ENCODE measurements around the gene THADA. TPM values are rescaled to one million over a fixed set of nuclear protein-coding genes. Genes with fewer than 3 reads are reported as not detected.
"Not testable (repeated sequence)": the region's sequence is repeated elsewhere in the genome, so short reads cannot be mapped to it uniquely, and the experiment has no call there.

The THADA gene
- total RNA-seq, 1 experiment from 2014 or later = 29.3 TPM

DNA sequence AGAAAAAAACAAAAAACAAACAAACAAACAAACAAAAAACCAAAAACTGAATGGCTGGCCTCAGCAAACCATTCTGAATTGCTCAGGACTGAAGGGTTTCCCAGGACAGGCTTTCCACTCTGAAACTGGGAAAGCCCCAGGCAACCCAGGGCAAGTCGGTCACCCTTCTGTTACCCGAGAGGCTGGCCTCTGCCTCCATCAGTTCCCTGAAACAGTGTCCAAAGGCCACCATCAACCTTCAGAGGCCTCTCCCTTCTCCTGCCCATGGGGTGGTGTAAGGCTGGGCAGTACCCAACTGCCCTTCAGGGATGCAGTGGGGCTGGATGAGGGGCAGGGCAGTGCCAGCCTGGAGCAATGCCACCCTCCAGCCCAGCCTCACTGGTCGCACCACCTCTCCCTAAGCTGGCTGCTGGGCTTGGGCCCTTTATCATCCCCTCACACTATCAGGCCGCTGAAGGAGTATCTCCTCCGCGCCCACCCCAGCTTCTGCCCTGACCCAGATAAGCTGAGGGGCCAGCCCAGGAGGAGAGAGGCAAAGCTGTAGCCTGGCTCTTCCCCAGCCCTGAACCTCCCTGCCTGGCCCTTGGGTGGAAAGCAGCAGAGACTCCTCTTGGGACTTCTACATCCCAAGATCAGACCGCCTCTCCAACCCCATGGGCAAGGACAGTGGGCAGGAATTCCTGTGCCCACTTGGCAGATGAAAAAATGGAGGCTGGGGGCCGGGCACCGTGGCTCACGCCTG lies 405.4 kb downstream of the THADA start:
- no peak for DNase-seq (ENCODE audit: low read depth)

DNA sequence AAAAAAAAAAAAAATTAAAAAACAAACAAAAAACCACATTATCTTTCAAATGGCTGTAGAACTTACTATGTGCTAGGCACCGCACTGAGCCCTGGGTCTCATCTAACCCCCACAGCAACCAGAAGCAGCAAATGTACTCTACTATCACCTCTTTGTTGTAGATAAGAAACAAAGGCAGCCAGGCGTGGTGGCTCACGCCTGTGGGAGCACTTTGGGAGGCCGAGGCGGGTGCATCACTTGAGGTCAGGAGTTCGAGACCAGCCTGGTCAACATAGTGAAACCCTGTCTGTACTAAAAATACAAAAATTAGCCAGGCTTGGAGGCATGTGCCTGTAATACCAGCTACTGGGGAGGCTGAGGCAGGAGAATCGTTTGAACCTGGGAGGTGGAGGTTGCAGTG lies 406.0 kb downstream of the THADA start:
- DNase-seq (ENCODE audit: low read depth) = not testable (repeated sequence)

DNA sequence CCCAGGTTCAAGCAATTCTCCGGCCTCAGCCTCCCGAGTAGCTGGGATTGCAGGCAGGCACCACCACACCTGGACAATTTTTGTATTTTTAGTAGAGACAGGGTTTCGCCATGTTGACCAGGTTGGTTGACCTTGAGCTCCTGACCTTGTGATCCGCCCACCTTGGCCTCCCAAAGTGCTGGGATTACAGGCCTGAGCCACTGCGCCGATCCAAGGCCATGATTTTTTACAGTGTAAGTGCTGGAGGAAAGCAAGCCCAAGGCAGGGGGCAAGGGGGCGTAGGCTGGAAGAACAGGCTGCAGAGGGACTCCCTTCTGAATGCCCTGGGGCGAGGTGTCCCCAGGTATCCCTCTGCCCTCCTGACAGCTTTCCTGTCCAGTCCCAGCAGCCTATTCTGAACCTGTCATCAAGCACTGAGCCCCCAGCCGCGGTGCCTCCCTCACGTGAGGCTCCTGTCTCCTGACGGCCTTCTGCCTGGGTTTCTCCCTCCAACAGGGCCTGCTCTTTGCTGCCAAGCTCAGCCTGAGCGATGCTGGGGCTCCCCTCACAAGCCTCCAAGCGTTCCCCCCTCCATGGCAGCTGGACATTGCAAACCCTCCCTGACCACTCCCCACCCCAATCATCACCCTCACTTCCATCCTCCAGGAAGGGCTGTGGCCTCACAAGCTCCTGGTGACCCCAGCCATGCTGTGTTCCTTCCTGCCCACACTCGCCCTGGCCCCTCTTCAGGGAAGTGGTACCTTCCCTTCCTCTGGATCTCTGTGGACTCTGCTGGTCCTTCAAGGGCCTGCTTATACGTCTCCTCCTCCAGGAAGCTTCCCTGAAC lies 407.1 kb downstream of the THADA start:
- DNase-seq (ENCODE audit: low read depth) = no peak

DNA sequence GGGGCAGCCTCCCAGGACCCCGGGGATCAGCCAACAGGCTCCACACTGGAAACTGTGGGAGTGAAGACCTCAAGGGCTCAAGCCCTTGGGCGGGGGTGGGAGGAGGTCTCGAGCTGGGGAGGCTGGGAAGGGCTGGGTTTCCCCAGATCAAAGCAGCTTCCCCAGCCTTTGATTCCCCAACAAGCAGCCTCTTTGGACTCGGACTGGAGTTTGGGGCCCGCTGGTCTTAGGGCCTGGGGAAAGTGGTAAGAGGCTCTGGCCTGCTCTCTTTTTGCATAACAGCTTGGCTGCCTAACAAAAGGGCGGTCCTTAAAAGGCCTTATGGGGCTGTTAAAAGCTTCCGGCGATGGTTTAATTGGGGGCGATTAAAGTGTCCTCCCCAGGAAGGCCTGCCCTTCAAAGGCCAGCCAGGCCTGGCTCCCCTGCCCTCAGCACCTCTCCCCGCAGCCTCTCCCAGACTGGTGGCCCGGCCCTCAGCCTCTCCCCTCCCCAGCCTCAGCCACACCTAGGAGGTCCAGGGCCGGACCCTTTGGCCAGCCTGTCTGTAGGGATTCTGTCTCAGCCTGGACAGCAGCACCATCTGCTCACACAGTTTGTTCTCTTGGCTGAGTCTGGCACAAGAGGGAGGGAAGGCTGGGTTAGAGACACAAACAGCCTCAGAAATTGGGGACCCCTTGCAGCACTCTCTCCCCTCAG lies 409.0 kb downstream of the THADA start:
- DNase-seq (ENCODE audit: low read depth) = no peak

DNA sequence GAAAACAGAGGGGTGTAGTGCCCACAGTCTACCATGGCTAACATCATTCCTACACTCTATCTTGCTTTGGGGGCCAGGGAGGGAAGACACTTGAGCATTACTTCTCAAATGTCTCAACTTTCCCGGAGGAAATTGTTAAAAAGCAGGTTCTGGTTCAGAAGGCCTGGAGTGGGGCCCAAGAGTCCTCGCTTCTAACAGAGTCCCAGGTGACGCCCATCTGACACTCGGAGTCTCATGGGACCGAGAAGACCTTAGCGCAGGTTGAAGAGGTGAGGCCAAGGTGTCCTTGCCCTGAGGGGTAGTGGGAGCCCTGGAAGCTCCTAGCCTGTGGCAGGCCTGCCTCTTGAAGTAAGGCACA lies 409.5 kb downstream of the THADA start:
- DNase-seq (ENCODE audit: low read depth) = no peak

DNA sequence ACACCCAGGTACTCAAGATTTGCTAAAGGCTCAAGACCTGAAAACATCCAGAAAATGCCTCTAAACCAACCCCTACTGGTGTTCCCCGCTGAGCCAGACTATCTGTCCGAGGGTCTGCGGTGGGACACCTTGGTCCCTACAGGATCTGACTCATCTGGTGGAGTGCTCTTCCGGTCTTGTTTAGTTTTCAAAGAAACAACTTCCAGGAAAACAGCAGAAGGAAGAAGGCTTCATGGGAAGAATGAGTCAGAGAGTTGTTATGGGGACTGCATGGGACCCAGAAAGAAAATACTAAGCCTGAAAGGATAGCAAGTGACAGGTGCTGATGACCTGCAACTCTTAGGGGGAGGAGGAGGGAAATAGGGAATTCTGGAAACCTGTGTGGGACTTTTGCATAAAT lies 410.7 kb downstream of the THADA start:
- DNase-seq (ENCODE audit: low read depth) = peak; percentile 60

DNA sequence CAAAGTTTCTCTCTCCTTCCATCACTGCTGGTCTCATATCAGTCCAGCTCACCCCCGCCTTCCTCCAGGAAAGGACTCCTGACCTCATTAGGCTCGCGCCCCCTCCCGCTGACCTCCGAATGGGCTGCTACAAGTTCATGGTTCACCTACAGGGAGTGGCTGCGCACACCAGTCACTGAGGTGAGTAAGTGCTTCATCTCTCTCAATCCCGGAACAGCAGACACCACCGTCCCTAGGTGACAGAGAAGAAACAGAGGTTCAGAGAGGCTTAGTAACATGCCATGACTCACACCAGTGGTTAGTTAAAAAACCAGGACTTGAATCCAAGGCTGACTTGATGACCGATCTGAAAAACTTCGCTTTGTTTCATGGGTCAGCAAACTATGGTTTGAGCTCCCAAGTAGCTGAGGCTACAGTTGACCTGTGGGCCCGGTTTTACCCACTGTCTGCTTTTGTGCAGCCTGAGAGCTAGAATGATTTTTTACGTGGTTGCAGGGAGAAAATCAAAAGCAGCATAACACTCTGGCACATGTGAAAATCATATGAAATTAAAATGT lies 411.4 kb downstream of the THADA start:
- DNase-seq (ENCODE audit: low read depth) = peak; percentile 84

DNA sequence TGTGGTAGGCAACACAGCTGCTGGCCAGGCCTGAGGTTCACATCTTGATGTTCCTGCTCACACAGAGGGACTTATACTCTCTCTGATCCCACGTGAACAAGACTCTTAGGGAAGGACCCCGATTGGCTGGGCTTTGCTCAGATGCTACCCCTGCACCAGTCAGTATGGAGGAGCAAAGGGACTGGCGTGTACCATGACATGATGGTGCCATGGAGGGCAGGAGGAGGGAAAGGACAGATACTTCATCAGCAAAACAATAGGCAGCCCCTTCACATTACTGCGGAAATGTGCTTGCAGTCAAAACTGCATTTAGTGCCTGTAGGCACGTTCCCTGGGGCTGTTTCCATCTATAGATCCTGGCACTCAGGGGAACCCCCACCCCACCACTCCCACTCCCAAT lies 412.1 kb downstream of the THADA start:
- no peak for DNase-seq (ENCODE audit: low read depth)

DNA sequence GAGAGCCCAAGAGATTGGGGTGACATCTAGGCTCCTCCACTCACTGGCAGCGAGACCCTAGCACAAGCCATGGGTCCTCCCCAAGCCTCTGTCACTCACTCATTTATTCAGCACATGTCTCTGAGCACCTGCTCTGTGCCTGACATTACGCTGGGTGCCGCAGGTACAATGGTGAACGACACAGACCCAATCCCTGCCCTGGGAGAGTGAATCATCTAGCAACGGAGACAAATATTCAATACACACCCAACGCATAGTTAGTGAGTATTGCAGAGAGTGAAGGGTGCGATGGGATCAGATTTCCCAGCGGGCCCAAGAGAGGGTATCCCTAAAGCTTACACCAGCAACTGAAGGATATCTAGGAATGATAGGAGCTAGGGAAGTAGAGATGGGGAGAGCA lies 414.9 kb downstream of the THADA start:
- no peak for DNase-seq (ENCODE audit: low read depth)

Other genes with a start within 250 kb of the THADA start
- 0.51 and 1.2 TPM in 2 replicates for gene PLEKHH2, start 41.2 kb upstream of the THADA start, total RNA-seq (2014; rRNA removed; shearing (Covaris generic))
- gene C1GALT1C1L, start 80.4 kb upstream of the THADA start, total RNA-seq (2014; rRNA removed; shearing (Covaris generic)) = 0.12 and 1.3 TPM in 2 replicates
- 24.7 and 31.7 TPM in 2 replicates for gene DYNC2LI1, start 178.0 kb upstream of the THADA start, total RNA-seq (2014; rRNA removed; shearing (Covaris generic))
- not detected in 2 replicates for gene ABCG5, start 242.8 kb upstream of the THADA start, total RNA-seq (2014; rRNA removed; shearing (Covaris generic))
- not detected in 2 replicates for gene ABCG8, start 242.9 kb upstream of the THADA start, total RNA-seq (2014; rRNA removed; shearing (Covaris generic))

Data from Daoy (cell line).